CD14-positive monocyte (primary cell): ENCODE measurements around the gene REEP1. TPM values are rescaled to one million over a fixed set of nuclear protein-coding genes. Genes with fewer than 3 reads are reported as not detected.

ENCODE experiments used
- DNase-seq, 3 donors: peaks; one replicate each; pipeline ENCODE4 v3.0.0-alpha.2; 2011 to 2022
- H2AFZ ChIP-seq: 2 replicates; pipeline ENCODE4 v1.6.0; 2012; ENCODE audit warnings: mild to moderate bottlenecking, low read depth, low read length, inconsistent platforms; ENCODE audit not compliant: insufficient read depth, poor library complexity, severe bottlenecking
- H3K27ac ChIP-seq, 2 donors: 1 replicate in 1 of 2; 2 replicates in 1 of 2; pipeline ENCODE4 v1.5.1; 2012 to 2013; ENCODE audit warnings: low read length in 2 of 2, control low read depth in 1 of 2, inconsistent platforms in 1 of 2, low read depth in 1 of 2, mild to moderate bottlenecking in 1 of 2
- H3K27me3 ChIP-seq, 2 donors: one replicate each; pipeline versions ENCODE4 v1.6.0 to v1.6.1; 2011 to 2013; ENCODE audit warnings: low read length in 2 of 2; ENCODE audit not compliant: control insufficient read depth in 2 of 2, insufficient read depth in 2 of 2
- H3K36me3 ChIP-seq, 2 donors: replicated peaks in 1 of 2; 1 replicate in 1 of 2; 2 replicates in 1 of 2; pipeline versions ENCODE4 v1.5.1 to v1.6.1; 2012 to 2013; ENCODE audit warnings: low read length in 2 of 2, control low read depth in 1 of 2, inconsistent platforms in 1 of 2, mild to moderate bottlenecking in 1 of 2; ENCODE audit not compliant: insufficient read depth in 2 of 2, control insufficient read depth in 1 of 2
- H3K4me1 ChIP-seq, 2 donors: 1 replicate in 1 of 2; 2 replicates in 1 of 2; pipeline versions ENCODE4 v1.5.1 to v1.6.1; 2012 to 2013; ENCODE audit warnings: low read length in 2 of 2, control low read depth in 1 of 2, inconsistent platforms in 1 of 2, mild to moderate bottlenecking in 1 of 2, moderate library complexity in 1 of 2; ENCODE audit not compliant: insufficient read depth in 2 of 2, control insufficient read depth in 1 of 2
- H3K4me2 ChIP-seq: replicated peaks from 2 replicates; pipeline ENCODE3; 2012; ENCODE audit warnings: low read length, moderate library complexity, mild to moderate bottlenecking; ENCODE audit not compliant: poor library complexity, severe bottlenecking; ENCODE audit errors: extremely low read depth
- H3K4me3 ChIP-seq, 3 experiments: fragments of 200-600 bp in 1 of 3; sonication (generic) in 1 of 3; replicated peaks in 1 of 3; 1 replicate in 2 of 3; 2 replicates in 1 of 3; pipeline ENCODE4 v1.5.1; 2011 to 2013; ENCODE audit warnings: low read length in 3 of 3, mild to moderate bottlenecking in 3 of 3, control low read depth in 2 of 3, low read depth in 2 of 3, inconsistent platforms in 1 of 3, moderate library complexity in 1 of 3
- H3K79me2 ChIP-seq: 2 replicates; pipeline ENCODE4 v1.6.0; 2012; ENCODE audit warnings: mild to moderate bottlenecking, control low read depth, inconsistent platforms, low read length, moderate library complexity; ENCODE audit not compliant: insufficient read depth
- H3K9ac ChIP-seq: 2 replicates; pipeline ENCODE4 v1.6.0; 2017; ENCODE audit warnings: low read length, mild to moderate bottlenecking; ENCODE audit not compliant: insufficient read depth, poor library complexity, severe bottlenecking
- H3K9me3 ChIP-seq, 2 donors: replicated peaks in 1 of 2; 1 replicate in 1 of 2; 2 replicates in 1 of 2; pipeline versions ENCODE4 v1.5.1 to v1.6.1; 2012 to 2013; ENCODE audit warnings: low read length in 2 of 2, control low read depth in 1 of 2; ENCODE audit not compliant: control insufficient read depth in 1 of 2, insufficient read depth in 1 of 2
- H4K20me1 ChIP-seq: 2 replicates; pipeline ENCODE4 v1.6.0; 2012; ENCODE audit warnings: mild to moderate bottlenecking, low read length, control low read depth, moderate library complexity; ENCODE audit not compliant: insufficient read depth
- H3K27ac Mint-ChIP-seq, 7 donors: one replicate each; pipeline ENCODE4 v1.8.0; 2020; ENCODE audit warnings: mild to moderate bottlenecking in 7 of 7, mixed read lengths in 7 of 7, moderate library complexity in 6 of 7, inconsistent platforms in 2 of 7
- H3K27me3 Mint-ChIP-seq, 3 donors: one replicate each; pipeline ENCODE4 v1.8.0; 2021 to 2022; ENCODE audit warnings: low read depth in 3 of 3, mild to moderate bottlenecking in 3 of 3, mixed read lengths in 3 of 3, moderate library complexity in 3 of 3, inconsistent platforms in 1 of 3
- H3K36me3 Mint-ChIP-seq, 2 donors: one replicate each; pipeline ENCODE4 v1.8.0; 2020; ENCODE audit warnings: mixed read lengths in 2 of 2, inconsistent platforms in 1 of 2, mild to moderate bottlenecking in 1 of 2
- H3K4me1 Mint-ChIP-seq: one replicate; pipeline ENCODE4 v1.8.0; 2020; ENCODE audit warnings: mild to moderate bottlenecking, mixed read lengths
- H3K4me3 Mint-ChIP-seq, 2 donors: one replicate each; pipeline ENCODE4 v1.8.0; 2020; ENCODE audit warnings: mild to moderate bottlenecking in 2 of 2, mixed read lengths in 2 of 2, moderate library complexity in 1 of 2
- H3K9me3 Mint-ChIP-seq, 7 donors: one replicate each; pipeline ENCODE4 v1.8.0; 2020 to 2022; ENCODE audit warnings: mixed read lengths in 7 of 7, mild to moderate bottlenecking in 6 of 7, moderate library complexity in 6 of 7, inconsistent platforms in 2 of 7
- WGBS: methylation state at CpG from one replicate; pipeline ENCODE4 v1.1.5; 2013; ENCODE audit warnings: missing lambda C conversion rate; ENCODE audit not compliant: insufficient coverage; 5-methylcytosine and 5-hydroxymethylcytosine counted together
- intact Hi-C, 2 donors: fragments of 100-400 bp; cut with micrococcal nuclease; formaldehyde crosslinking; loops; one replicate each; pipeline versions ENCODE4 v1.15.0 to v1.15.1; 2023
- polyA plus RNA-seq, 3 donors: library from polyadenylated mRNA; depleted of rRNA in 1 of 3; unstranded in 2 of 3; stranded (reverse) in 1 of 3; fragments of 300-500 nt in 2 of 3; fragments of >200 nt in 1 of 3; fragmentation: Illumina TruSeq in 2 of 3; gene quantifications; 1 replicate in 2 of 3; 2 replicates in 1 of 3; pipeline ENCODE4 v1.2.3, GENCODE V29; 2012 to 2021
- TF ChIP-seq, protein P1 (sequence below): fragments of 200-600 bp; IDR thresholded peaks from one replicate; pipeline ENCODE4 v1.8.0; 2022; ENCODE audit warnings: antibody characterized with exemption, mild to moderate bottlenecking

The REEP1 gene
- polyA plus RNA-seq, 3 donors, result not detected

- DNase-seq, result no peak
- Histone ChIP-seq H3K4me3 (no peak overlapping the region), H2AFZ (peak overlapping the region; percentile 46), H3K36me3 (no peaks in the 10 kb centered on the region), H3K27ac (no peak overlapping the region), H3K27me3 (no peaks in the 10 kb centered on the region), H4K20me1 (no peaks in the 10 kb centered on the region), H3K79me2 (no peaks in the 10 kb centered on the region), H3K9me3 (peaks cover 0 to 6% of the 10 kb centered on the region in 2 donors), H3K9ac (no peak overlapping the region), H3K4me2 (no peak overlapping the region), H3K4me1 (peaks cover 22 to 23% of the 10 kb centered on the region in 2 donors)
- Mint-ChIP-seq H3K4me1 (peaks cover 33% of the 10 kb centered on the region), H3K9me3 (peaks cover 3 to 10% (median 3%) of the 10 kb centered on the region in 7 donors), H3K27ac (peak overlapping the region in 3 of 7 donors; percentile 0 to 74 (median 27)), H3K27me3 (peaks cover 3 to 14% (median 7%) of the 10 kb centered on the region in 3 donors), H3K36me3 (no peaks in the 10 kb centered on the region), H3K4me3 (no peak overlapping the region)
- intact Hi-C loops, result no loop called here
- TF ChIP-seq, protein P1, sequence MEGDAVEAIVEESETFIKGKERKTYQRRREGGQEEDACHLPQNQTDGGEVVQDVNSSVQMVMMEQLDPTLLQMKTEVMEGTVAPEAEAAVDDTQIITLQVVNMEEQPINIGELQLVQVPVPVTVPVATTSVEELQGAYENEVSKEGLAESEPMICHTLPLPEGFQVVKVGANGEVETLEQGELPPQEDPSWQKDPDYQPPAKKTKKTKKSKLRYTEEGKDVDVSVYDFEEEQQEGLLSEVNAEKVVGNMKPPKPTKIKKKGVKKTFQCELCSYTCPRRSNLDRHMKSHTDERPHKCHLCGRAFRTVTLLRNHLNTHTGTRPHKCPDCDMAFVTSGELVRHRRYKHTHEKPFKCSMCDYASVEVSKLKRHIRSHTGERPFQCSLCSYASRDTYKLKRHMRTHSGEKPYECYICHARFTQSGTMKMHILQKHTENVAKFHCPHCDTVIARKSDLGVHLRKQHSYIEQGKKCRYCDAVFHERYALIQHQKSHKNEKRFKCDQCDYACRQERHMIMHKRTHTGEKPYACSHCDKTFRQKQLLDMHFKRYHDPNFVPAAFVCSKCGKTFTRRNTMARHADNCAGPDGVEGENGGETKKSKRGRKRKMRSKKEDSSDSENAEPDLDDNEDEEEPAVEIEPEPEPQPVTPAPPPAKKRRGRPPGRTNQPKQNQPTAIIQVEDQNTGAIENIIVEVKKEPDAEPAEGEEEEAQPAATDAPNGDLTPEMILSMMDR, result no peak
- WGBS, result no CpG with 5 or more reads among the region's 4 CpGs
Observed at GRCh38 chr2:86371527-86371926, 34.1 kb upstream of the REEP1 start.

DNA sequence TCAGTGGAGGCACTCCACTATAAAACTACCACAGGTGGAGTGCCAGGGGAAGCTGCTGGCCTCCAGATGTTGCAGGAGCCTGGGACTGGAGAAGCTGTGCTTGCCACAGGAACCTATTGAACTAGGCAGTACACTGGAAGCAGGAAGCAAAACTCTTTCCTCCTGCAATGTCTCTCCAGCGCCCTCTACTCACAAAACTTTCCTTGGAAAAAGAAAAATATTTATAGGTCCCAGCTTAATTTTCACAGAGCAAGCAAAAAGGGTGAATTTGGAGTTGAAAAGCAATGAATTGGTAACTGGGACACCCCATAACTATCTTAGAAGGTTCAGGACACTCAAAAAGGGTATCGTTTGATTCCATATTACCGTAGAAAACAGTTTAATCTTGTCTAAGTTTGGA, 33.2 kb upstream of the REEP1 start:
- no peak overlapping the region for H3K27ac ChIP-seq
- H3K4me2 ChIP-seq, result no peak overlapping the region
- H3K9ac ChIP-seq, result no peak overlapping the region
- WGBS, result 100% methylated on average over 2 of the region's 3 CpGs
- H4K20me1 ChIP-seq, result no peaks in the 10 kb centered on the region
- Mint-ChIP-seq H3K9me3 (peaks cover 3 to 10% (median 3%) of the 10 kb centered on the region in 7 donors), H3K4me1 (peaks cover 33% of the 10 kb centered on the region), H3K27me3 (peaks cover 3 to 12% (median 7%) of the 10 kb centered on the region in 3 donors), H3K27ac (peak overlapping the region in 1 of 7 donors; percentile 29), H3K36me3 (no peaks in the 10 kb centered on the region), H3K4me3 (no peak overlapping the region)
- intact Hi-C loops, result no loop called here
- H2AFZ ChIP-seq, result peak overlapping the region; percentile 15
- H3K79me2 ChIP-seq, result no peaks in the 10 kb centered on the region
- peaks cover 22 to 23% of the 10 kb centered on the region in 2 donors for H3K4me1 ChIP-seq
- no peak overlapping the region for H3K4me3 ChIP-seq
- peaks cover 0 to 6% of the 10 kb centered on the region in 2 donors for H3K9me3 ChIP-seq
- DNase-seq, result no peak
- no peaks in the 10 kb centered on the region for H3K27me3 ChIP-seq
- H3K36me3 ChIP-seq, result no peaks in the 10 kb centered on the region
- TF ChIP-seq, protein P1, result no peak
